COLO668 (cell line): ENCODE data around the gene CYSTM1.

Source experiments
- DNase-seq: peaks from one replicate; lab custom pipeline; 2025; ENCODE audit not compliant: unreplicated experiment; lab: John Stamatoyannopoulos, UW

The CYSTM1 gene

GRCh38 chr5:140252470-140253126 lies 77.6 kb downstream of the CYSTM1 start:
- DNase-seq: no peak

- DNase-seq: peak; percentile 12
These were observed 79.0 kb downstream of the CYSTM1 start for GRCh38 chr5:140253985-140254384.

- DNase-seq: no peak
These were observed 80.6 kb downstream of the CYSTM1 start for GRCh38 chr5:140255460-140256157.

- no peak for DNase-seq
These were observed 81.7 kb downstream of the CYSTM1 start for GRCh38 chr5:140256726-140257125.

DNA sequence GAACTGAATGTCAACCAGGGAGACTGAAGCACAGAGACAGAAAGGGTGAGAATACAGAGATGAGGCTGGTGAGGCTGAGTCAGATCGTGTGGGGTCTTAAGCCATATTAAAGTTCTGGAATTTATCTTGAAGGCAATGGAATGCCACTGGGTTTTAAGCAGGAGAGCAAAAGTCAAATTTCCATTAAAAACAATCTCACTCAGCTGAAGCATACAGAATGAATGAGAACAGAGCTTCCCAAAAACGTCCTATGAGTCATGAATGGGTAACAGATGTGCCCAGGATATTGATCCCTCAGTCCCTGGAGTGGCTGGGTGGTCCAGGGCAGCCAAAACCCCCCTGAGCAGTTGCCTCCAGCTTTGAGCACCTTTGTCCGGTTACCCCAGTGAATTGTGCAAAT lies 83.0 kb downstream of the CYSTM1 start:
- no peak for DNase-seq

DNA sequence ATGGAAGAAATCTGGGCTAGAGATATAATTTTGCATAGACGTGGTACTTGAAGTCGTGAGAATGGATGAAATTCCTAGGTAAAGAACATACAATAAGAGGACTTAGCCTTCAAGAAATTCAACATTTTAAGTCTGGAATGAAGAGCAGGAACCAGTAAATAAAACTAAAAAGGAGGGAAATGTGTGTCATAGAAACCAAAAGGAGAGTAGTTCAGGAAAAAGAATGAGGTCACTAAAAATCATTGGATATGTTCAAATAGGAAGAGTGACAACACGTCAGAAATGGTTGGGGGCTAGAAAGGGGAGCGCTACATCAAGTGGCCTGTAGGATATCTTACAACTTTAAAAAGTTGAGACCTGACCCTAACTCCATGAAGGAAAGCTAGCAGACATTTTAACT lies 83.9 kb downstream of the CYSTM1 start:
- no peak for DNase-seq

DNA sequence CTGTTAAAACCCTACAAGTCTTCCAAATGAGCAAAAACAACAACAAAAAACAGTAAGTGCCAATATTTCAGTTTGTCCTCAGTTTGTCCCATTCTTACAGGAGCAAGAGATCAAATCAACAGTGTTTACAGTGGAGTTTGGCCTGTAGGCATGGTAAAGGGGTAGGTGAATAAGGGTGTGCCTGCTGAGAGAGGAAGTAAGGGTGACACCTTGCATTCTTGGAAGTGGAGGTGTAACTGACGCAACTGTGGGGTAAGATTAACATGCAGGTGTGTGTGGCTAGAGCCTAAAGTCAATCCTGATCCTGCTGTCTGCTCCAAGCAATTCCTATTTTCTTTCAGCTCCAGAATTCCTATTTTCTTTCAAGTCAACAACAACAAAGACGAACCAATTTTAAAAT lies 84.5 kb downstream of the CYSTM1 start:
- no peak for DNase-seq

DNA sequence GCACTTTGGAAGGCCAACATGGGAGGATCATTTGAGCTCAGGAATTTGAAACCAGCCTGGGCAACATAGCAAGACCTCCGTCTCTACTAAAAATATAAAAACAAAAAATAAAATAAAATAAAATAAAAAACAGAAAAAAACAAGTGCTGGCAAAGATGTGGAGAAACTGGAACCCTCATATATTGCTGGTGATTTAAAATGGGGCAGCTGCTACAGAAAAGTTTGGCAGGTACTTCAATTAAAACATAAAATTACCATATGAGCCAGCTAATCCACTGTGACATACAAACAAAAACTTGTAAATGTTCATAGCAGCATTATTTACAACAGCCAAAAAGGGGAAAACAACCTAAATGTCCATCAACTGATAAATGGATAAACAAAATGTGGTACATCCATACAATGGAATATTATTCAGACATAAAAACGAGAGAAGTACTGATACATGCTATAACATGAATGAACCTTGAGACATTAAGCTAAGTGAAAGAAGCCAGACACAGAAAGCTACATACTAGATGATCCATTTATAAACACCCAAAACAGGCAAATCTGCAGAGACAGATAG lies 85.2 kb downstream of the CYSTM1 start:
- DNase-seq: no peak

- peak; percentile 42 for DNase-seq
These were observed 86.6 kb downstream of the CYSTM1 start for GRCh38 chr5:140261403-140262171.

DNA sequence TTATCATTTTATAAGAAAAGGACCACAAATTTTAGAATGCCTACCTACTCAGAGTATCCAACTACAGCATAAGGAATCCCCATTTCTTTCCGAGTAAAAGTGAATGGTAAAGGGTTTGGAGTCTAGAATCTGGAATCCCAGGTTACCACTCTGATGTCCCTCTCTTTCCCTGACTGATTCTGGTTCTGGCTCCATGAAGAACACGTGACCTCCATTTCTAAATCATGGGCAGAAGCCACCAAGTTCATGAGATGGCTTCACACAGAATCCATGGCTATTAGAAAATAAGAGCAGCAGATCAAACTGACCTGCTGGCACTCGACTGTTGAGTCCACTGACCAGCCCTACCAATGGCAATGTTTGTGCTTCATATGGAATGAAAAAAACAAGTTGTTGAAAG lies 87.2 kb downstream of the CYSTM1 start:
- no peak for DNase-seq

DNA sequence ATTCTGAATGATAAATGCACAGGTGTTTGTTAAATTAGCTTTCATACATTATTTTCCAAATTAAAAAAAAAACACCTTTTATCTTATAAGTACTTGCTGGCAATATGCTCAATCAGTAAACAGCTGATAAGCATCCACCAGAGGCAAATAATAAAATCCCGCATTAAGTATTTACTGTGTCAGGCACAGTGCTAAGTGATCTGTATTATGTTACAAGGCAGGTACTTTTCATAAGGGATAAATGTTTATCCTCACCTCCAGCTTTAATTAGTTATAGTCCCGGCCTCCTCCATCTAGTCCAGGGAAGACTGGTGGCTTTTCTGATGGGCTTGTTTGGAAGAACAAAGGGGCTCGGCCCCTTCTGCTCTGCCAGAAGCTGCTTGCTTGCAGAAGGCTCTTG lies 87.9 kb downstream of the CYSTM1 start:
- no peak for DNase-seq

- no peak for DNase-seq
These were observed 90.9 kb downstream of the CYSTM1 start for GRCh38 chr5:140265845-140266244.

DNA sequence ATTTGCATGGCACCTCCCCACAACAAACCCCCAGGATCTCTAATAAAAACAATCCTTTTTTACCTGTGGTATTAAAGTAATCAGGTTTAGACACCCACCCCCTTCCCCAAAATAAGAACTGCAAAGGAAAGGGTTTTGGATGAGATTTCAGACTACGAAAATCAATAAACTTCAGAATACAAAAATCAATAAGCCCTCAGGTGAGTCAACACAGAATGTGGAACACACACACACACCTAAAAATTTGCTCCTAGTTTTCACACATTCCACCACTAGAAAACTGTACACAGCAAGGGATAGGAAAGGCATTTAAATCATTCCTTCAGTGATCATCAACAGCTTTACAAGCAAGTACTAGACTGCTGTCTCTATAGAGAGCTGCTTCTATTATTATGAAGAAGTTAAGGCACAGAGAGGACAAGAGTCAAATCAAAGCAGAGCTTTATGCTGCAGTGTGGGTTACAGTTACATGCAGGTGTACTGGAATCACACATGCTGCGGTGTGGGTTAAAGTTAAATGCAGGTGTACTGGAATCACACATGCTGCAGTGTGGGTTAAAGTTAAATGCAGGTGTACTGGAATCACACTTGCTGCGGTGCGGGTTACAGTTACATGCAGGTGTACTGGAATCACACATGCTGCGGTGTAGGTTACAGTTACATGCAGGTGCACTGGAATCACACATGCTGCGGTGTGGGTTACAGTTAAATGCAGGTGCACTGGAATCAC lies 91.6 kb downstream of the CYSTM1 start:
- DNase-seq: peak; percentile 8

DNA sequence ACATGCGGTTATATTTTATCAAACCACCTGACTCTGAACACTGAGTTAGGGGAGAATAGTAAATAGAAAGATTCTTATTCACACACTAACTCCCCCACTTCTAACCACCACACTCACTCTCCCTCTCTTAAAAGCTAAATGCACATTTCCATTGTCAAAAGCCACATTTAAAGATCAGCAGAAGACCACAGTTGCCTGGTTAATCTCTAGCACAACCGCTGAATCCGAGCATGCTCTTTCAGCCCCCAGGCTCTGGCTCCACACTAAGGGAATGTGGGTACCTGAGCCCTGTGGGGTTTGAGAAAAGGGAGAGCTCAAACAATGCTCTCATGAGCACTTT lies 92.2 kb downstream of the CYSTM1 start:
- DNase-seq: no peak

GRCh38 chr5:140267559-140268018 lies 92.6 kb downstream of the CYSTM1 start:
- DNase-seq: no peak

- no peak for DNase-seq
These were observed 95.0 kb downstream of the CYSTM1 start for GRCh38 chr5:140270008-140270407.

DNA sequence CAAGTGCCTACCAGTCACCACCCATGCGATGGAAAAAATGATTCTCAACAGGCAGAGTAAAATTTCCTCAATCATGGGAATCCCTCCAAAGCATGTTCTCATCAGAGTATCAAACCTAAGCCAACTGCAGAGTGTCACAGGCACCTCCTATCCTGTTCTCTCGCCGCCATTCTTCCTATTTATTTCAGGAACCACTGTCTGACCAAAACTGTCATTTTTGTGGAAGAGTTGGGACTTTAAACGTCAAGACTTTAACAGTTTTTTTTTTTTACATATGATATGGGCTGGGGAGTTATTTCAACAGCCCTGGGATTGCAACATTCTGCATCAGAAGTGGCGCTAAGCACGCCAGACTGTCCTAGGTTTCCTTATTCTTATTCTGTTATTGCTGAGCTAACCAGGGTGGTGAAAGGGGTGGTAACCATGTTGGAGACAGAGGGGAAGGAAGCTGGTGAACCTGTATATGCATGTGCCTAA lies 98.5 kb downstream of the CYSTM1 start:
- no peak for DNase-seq

- DNase-seq: no peak
These were observed 100.8 kb downstream of the CYSTM1 start for GRCh38 chr5:140275837-140276236.

GRCh38 chr5:140282266-140282665 lies 107.3 kb downstream of the CYSTM1 start:
- DNase-seq: no peak

DNA sequence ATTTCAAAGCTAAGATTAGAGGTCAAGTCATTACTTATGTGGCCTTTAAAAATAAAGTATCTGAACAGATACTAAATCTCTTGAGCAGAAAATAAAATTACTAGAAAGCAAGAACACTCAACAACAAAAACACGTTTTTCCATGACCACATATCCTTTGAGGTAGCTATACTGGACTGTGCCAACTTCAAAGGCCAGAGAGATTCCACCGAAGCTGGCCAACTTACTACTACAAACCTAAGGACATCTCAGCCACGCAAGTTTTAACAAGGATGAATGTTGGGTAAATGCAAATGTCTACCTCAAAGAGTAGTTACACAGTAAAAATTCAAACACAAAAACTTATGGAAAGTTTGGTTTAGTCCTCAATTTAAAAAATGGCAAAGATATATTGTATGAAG lies 109.0 kb downstream of the CYSTM1 start:
- no peak for DNase-seq

GRCh38 chr5:140286424-140286823 lies 111.4 kb downstream of the CYSTM1 start:
- DNase-seq: no peak
